GM18951 (cell line): ENCODE data around the gene POLR2C.

ENCODE experiments used
- POLR2A ChIP-seq: IDR thresholded peaks from 4 replicates; pipeline ENCODE4 v1.6.1; 2011; ENCODE audit warnings: mild to moderate bottlenecking; ENCODE audit not compliant: insufficient read length, insufficient read depth; ENCODE audit errors: extremely low read depth
- in situ Hi-C: fragments of 300-500 bp; cut with MboI; formaldehyde crosslinking; loops from one replicate; pipeline ENCODE4 v1.12.0; 2022; ENCODE audit warnings: low sequenced_read_pairs, mixed read lengths, inconsistent platforms; ENCODE audit not compliant: unreplicated experiment

Gene POLR2C

GRCh38 chr16:57507136-57508034, 44.9 kb downstream of the POLR2C start:
- in situ Hi-C loops, result no loop called here

GRCh38 chr16:57508035-57508425, 45.6 kb downstream of the POLR2C start:
- in situ Hi-C loops, result no loop called here
- TF ChIP-seq POLR2A, result no peak

More at GRCh38 chr16:57507136-57508034, 44.9 kb downstream of the POLR2C start:
- TF ChIP-seq POLR2A, result no peak

DNA sequence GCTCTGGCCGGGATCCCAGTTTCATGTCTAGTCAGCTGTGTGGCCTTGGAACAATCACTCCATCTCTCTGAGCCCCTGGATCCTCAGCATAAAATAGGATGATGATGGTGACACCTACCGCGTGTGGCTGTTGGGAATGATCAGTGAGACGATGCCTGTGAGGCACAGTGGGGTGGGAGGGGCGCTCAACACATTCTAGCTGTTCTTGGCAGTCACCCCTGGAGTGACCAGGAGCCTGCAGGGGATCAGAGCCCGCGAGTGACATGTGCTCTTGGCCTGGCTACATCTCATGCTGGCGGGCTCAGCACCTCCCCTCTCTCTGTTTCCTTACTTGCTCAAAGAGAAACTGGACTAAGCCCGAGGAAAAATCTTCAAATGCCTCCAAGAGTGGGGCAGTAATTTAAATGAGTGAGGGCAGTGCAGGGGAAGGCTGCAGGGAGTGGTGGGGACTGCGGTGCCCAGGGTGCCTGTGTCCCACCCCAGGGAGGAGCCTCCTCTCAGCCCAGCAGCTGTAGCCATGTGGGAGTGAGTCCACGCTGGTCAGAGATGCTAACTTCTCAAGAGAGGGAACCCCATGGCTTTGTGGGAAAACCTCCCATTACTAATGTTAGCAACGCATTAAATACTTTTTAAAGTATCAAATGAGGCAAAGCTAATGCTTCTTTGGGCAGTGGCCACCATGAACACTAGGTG, 46.9 kb downstream of the POLR2C start:
- in situ Hi-C loops, result no loop called here
- no peak for TF ChIP-seq POLR2A

- TF ChIP-seq POLR2A, result no peak
- in situ Hi-C loops, result no loop called here
Measured at GRCh38 chr16:57510016-57510871, 47.8 kb downstream of the POLR2C start.

- no peak for TF ChIP-seq POLR2A
- in situ Hi-C loops, result no loop called here
Measured at GRCh38 chr16:57512296-57513001, 50.0 kb downstream of the POLR2C start.

DNA sequence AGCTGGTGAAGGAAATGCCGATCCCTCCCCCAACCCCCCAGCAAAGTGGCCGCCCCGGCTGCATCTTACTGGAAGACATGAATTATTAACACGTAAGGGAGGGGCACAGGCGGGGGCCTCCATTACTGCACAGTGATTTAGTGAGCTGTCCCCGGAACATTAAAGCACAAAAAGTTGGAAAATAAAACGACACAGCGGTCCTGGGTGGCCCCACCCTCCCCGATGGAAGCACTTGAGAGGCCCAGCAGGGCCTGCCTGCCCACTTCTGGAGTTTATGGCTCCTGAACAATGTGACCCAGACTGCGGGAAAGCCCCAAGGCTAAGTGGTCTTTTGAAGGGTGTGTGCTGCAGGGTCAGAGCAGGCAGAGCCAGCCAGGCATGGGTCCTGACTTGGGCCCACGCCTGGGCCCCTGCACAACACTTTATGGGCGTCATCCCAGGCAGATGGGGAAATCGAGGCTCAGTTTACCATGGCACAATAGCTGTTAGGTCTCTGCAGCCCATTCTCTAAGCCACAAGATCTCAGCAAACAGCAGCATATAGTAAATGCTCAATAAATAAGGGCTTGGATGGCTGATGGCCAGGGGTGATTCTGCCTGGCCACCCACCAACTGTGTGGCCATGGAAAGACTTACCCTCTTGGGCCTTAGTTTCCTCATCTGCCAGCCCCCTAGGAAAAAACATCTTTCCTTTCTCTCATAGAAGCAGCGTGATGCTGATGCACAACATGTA, 51.1 kb downstream of the POLR2C start:
- in situ Hi-C loops, result no loop called here
- no peak for TF ChIP-seq POLR2A

- no peak for TF ChIP-seq POLR2A
Measured at GRCh38 chr16:57514371-57514770, 51.9 kb downstream of the POLR2C start.

GRCh38 chr16:57514791-57515600, 52.5 kb downstream of the POLR2C start:
- in situ Hi-C loops, result no loop called here
- no peak for TF ChIP-seq POLR2A

More at GRCh38 chr16:57514371-57514770, 51.9 kb downstream of the POLR2C start:
- in situ Hi-C loops, result no loop called here

DNA sequence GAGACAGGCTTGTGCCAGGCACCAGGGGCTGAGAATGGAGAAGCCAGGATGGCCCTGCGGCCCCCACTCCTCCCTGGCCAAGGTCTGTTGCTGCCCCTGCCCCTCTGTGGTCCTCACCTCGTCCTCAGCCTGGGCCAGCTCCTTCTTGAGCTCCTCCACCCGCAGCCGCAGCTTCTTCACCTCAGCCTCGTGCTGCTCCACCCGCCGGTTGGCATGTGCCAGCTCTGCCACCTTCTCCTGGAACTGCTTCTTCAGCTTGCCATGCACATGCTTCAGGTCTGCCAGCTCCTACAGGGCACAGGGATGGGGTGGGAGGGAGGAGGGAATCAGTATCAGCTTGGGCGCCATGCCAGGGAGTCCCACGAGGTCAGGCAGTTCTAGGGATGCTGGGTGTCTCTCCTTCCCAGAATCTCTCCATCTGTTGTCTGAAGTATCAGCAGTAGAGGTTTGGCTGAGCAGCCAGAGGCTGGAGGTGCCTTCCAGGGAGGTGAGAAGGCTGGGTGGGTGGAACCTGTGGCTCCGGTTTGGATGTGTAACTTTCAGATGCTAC, 53.8 kb downstream of the POLR2C start:
- in situ Hi-C loops, result no loop called here
- no peak for TF ChIP-seq POLR2A

DNA sequence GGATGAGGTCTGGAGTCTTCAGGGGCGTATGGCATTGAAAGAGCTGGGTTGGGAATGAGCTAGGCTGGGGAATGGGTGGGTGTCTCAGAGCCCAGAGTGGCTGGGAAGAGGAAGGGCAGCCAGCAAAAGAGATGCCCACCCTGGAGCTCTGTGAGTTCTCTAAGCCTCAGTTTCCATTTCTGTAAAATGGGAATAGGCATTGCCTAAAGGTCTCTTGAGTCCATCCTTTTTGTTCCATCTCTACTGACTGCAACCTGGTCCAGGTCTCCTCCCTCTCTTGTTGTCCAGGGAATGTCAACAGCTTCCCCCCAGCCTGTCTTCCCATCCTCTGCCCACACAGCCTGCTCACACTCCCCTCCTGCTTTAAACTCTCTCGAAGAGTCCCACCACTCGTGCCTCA, 54.3 kb downstream of the POLR2C start:
- in situ Hi-C loops, result no loop called here
- no peak for TF ChIP-seq POLR2A
